Karpas-422 (cell line): Measurements from ENCODE around the gene HPCA. TPM values are rescaled to one million over a fixed set of nuclear protein-coding genes. Genes with fewer than 3 reads are reported as not detected.

ENCODE experiments used
- DNase-seq: peaks from one replicate; pipeline ENCODE4 v3.0.0-alpha.2; 2015
- H2AFZ ChIP-seq: fragments of 200-600 bp; sonication (generic); 2 replicates; pipeline ENCODE4 v1.6.1; 2014; ENCODE audit warnings: antibody characterized with exemption, low read length, mixed read lengths
- H3K27ac ChIP-seq: fragments of 200-600 bp; sonication (generic); 2 replicates; pipeline ENCODE4 v1.5.1; 2014; ENCODE audit warnings: mild to moderate bottlenecking, low read length, moderate library complexity
- H3K27me3 ChIP-seq: fragments of 200-600 bp; sonication (generic); 2 replicates; pipeline ENCODE4 v1.6.1; 2014; ENCODE audit warnings: low read length, mixed read lengths
- H3K36me3 ChIP-seq: fragments of 200-600 bp; sonication (generic); 2 replicates; pipeline ENCODE4 v1.6.1; 2014; ENCODE audit warnings: low read length, mixed read lengths; ENCODE audit not compliant: insufficient read depth
- H3K4me1 ChIP-seq: fragments of 200-600 bp; sonication (generic); 2 replicates; pipeline ENCODE4 v1.6.1; 2014; ENCODE audit warnings: mild to moderate bottlenecking, low read length, mixed read lengths
- H3K4me2 ChIP-seq: fragments of 200-600 bp; sonication (generic); 2 replicates; pipeline ENCODE4 v1.6.1; 2014; ENCODE audit warnings: low read length, low read depth, mild to moderate bottlenecking; ENCODE audit not compliant: poor library complexity, severe bottlenecking
- H3K4me3 ChIP-seq: fragments of 200-600 bp; sonication (generic); 2 replicates; pipeline ENCODE4 v1.5.1; 2014; ENCODE audit warnings: mild to moderate bottlenecking, antibody characterized with exemption, low read length, mixed read lengths
- H3K79me2 ChIP-seq: fragments of 200-600 bp; sonication (generic); 2 replicates; pipeline ENCODE4 v1.6.1; 2014; ENCODE audit warnings: mild to moderate bottlenecking, low read length, mixed read lengths
- H3K9ac ChIP-seq: fragments of 200-600 bp; sonication (generic); 2 replicates; pipeline ENCODE4 v1.6.0; 2014; ENCODE audit warnings: low read length
- H3K9me2 ChIP-seq: fragments of 200-600 bp; sonication (generic), shearing (Covaris generic); replicated peaks from 2 replicates; pipeline ENCODE4 v1.6.0; 2014; ENCODE audit warnings: mild to moderate bottlenecking, low read length, moderate library complexity; ENCODE audit not compliant: insufficient read depth
- H3K9me3 ChIP-seq: fragments of 300-700, 200-600 bp; sonication (generic); 2 replicates; pipeline ENCODE4 v1.6.1; 2014; ENCODE audit warnings: low read length, mixed read lengths
- H4K20me1 ChIP-seq: fragments of 200-600 bp; sonication (generic); 2 replicates; pipeline ENCODE4 v1.6.1; 2014; ENCODE audit warnings: mild to moderate bottlenecking, antibody characterized with exemption, low read length, low read depth; ENCODE audit not compliant: insufficient read depth
- total RNA-seq: library from RNA; depleted of rRNA; stranded (reverse); fragments of >200 nt; shearing (Covaris generic); gene quantifications from 2 replicates; pipeline ENCODE4 v1.2.3, GENCODE V29; 2014; ENCODE audit warnings: low replicate concordance; rRNA removed

HPCA gene
- total RNA-seq, 1 experiment from 2014 or later: not detected

DNA sequence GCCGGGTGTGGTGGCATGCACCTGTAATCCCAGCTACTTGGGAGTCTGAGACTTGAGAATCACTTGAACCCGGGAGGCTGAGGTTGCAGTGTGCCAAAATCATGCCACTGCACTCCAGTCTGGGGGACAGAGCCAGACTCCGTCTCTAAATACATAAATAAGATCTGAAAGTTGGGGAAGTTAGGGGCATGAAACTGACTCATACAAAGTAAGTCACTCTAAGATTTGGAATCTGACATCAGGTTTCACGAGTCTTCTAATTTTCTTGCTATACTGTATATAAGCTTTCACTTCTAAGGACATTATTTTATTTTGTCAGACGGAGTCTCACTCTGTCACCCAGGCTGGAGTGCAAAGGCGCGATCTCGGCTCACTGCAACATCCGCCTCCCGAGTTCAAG, 48.2 kb downstream of the HPCA start:
- Histone ChIP-seq H3K36me3 (peaks cover 61% of the 10 kb centered on the region), H3K4me3 (no peak overlapping the region)

DNA sequence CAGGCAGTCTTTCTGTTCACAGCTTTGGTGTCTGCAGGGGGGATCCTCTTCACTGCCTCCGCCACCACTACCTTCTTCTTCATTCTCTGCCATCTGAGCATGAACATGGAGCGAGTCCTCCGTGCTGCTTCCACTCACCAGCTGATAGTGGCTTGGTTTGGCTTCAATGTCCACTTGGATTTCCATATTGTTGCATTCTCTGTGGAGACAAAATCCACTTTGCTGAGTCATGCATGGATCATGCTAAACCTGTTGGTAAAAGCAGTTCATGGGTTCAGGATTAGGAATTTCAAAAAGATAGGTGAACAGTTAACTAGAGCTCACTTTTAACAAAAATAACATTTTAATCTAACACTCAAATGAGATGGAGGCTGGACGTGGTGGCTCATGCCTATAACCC, 50.8 kb downstream of the HPCA start:
- DNase-seq: no peak
- no peaks in the 10 kb centered on the region for H3K9me3 ChIP-seq
- peaks cover 72% of the 10 kb centered on the region for H3K36me3 ChIP-seq
- H2AFZ ChIP-seq: no peak overlapping the region
- peaks cover 19% of the 10 kb centered on the region for H3K79me2 ChIP-seq
- no peak overlapping the region for H3K4me2 ChIP-seq
- no peak overlapping the region for H3K9ac ChIP-seq
- no peaks in the 10 kb centered on the region for H3K27me3 ChIP-seq
- no peak overlapping the region for H3K4me3 ChIP-seq
- H3K9me2 ChIP-seq: no peaks in the 10 kb centered on the region
- H4K20me1 ChIP-seq: no peaks in the 10 kb centered on the region
- peaks cover 25% of the 10 kb centered on the region for H3K4me1 ChIP-seq
- peak overlapping the region; percentile 57 for H3K27ac ChIP-seq

More for the DNA sequence above, 48.2 kb downstream of the HPCA start:
- Histone ChIP-seq H2AFZ (no peak overlapping the region), H3K27ac (peak overlapping the region; percentile 71), H3K4me1 (peaks cover 15% of the 10 kb centered on the region), H4K20me1 (no peaks in the 10 kb centered on the region), H3K9me2 (no peaks in the 10 kb centered on the region), H3K27me3 (no peaks in the 10 kb centered on the region), H3K9me3 (no peaks in the 10 kb centered on the region), H3K4me2 (no peak overlapping the region), H3K79me2 (0 out of 2 replicates have a peak, but pooled peaks cover 16% of the 10 kb centered on the region), H3K9ac (no peak overlapping the region)
- no peak for DNase-seq

DNA sequence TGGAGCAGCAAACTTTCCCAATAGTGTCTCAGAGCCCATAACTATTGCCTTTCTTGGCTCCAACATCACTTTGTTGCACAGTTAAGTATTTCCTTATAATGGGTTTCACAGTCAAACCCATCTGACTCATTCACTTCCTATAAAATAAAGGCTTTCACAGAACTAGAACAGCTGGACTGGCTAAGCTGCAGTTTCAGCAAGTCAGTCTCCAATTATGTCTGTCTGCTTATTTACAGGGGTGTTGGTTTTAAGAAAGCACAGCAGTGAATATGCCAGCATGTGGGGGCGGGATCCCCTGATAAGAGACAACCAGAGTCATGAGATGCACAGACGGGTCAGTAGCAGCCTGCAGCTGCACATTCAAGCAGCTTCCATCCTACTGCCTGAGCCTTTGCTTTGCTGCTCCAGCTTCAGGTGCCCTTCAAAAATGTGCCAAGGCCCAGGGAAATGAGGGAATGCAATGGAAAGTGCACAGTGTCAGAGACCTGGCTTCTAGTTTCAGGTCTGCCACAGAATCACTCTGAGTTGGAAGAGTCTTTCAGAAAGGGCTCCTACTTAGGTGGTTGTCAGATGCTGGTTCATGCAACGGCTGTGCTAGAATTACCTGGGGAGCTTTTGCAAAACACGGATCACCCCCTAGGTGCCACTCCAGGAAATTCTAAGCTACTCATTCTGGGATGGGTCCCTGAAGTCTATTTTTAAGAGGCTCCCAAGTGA, 53.5 kb downstream of the HPCA start:
- Histone ChIP-seq H3K36me3 (peaks cover 78% of the 10 kb centered on the region), H3K27ac (peak overlapping the region; percentile 61), H3K27me3 (no peaks in the 10 kb centered on the region), H4K20me1 (no peaks in the 10 kb centered on the region), H3K4me2 (no peak overlapping the region), H3K79me2 (peaks cover 38% of the 10 kb centered on the region), H3K9ac (no peak overlapping the region), H3K9me3 (no peaks in the 10 kb centered on the region), H3K4me3 (no peak overlapping the region), H3K4me1 (peaks cover 18% of the 10 kb centered on the region; the same call in 1 of the 2 replicates), H2AFZ (no peak overlapping the region), H3K9me2 (no peaks in the 10 kb centered on the region)
- no peak for DNase-seq

DNA sequence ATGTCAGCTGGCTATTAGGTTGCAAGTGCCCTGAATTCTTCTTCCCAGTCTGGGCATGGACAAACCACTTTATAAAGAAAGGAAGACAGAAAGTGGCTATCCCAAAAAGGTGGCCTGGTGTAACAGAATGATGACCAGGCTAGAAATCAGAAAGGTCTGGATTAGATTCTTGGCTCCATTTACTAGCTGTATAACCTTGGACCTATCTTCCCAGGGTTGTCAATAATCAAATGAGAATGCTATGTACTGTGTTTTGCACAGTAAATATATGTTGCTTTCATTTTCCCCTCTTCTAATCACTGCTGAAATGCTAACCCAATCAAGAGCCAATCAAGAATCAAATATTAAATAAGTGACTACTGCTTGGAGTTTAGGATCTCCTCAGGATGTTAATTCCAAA, 57.9 kb downstream of the HPCA start:
- Histone ChIP-seq H3K27me3 (no peaks in the 10 kb centered on the region), H3K9me2 (no peaks in the 10 kb centered on the region), H3K27ac (peak overlapping the region; percentile 47)

More for the DNA sequence above, 57.9 kb downstream of the HPCA start:
- no peaks in the 10 kb centered on the region for H4K20me1 ChIP-seq
- no peaks in the 10 kb centered on the region for H3K9me3 ChIP-seq
- no peak overlapping the region for H3K4me2 ChIP-seq
- H3K36me3 ChIP-seq: peaks cover 72% of the 10 kb centered on the region
- no peak overlapping the region for H3K4me3 ChIP-seq
- H2AFZ ChIP-seq: no peak overlapping the region
- H3K79me2 ChIP-seq: peaks cover 65% of the 10 kb centered on the region
- H3K4me1 ChIP-seq: peaks cover 55% of the 10 kb centered on the region
- no peak for DNase-seq
- no peak overlapping the region for H3K9ac ChIP-seq

Other genes starting within 250 kb of the HPCA start
- 55.1 and 88.3 TPM in 2 replicates for gene ZBTB8OS, start 235.9 kb upstream of the HPCA start, total RNA-seq
- gene RBBP4, start 235.3 kb upstream of the HPCA start, total RNA-seq: 204 and 258 TPM in 2 replicates
- gene SYNC, start 183.7 kb upstream of the HPCA start, total RNA-seq: not detected in 2 replicates
- gene YARS1, start 69.1 kb upstream of the HPCA start, total RNA-seq: 118 and 159 TPM in 2 replicates
- gene S100PBP, start 68.8 kb upstream of the HPCA start, total RNA-seq: 23.7 and 30.8 TPM in 2 replicates
- not detected in 2 replicates for gene FNDC5, start 15.6 kb upstream of the HPCA start, total RNA-seq
- gene TMEM54, start 14.9 kb downstream of the HPCA start, total RNA-seq: 1.1 and 4.9 TPM in 2 replicates
- gene RNF19B, start 78.3 kb downstream of the HPCA start, total RNA-seq: 86.1 and 160 TPM in 2 replicates
- gene AK2, start 150.4 kb downstream of the HPCA start, total RNA-seq: 145 and 287 TPM in 2 replicates
- gene AZIN2, start 194.7 kb downstream of the HPCA start, total RNA-seq: 0.30 and 1.8 TPM in 2 replicates